HL-60 (cell line): ENCODE data around the gene C5AR2.
"Not testable (repeated sequence)": the region's sequence is repeated elsewhere in the genome, so short reads cannot be mapped to it uniquely, and the experiment has no call there.

Experiments used
- GABPA ChIP-seq: IDR thresholded peaks from 2 replicates; pipeline ENCODE4 v1.6.1; 2012; ENCODE audit warnings: low read depth
- TF ChIP-seq, protein P1 (sequence below): IDR thresholded peaks from one replicate; pipeline ENCODE4 v1.5.1; 2011; ENCODE audit warnings: low read length, control low read depth, inconsistent platforms; ENCODE audit not compliant: insufficient read depth

DNA sequence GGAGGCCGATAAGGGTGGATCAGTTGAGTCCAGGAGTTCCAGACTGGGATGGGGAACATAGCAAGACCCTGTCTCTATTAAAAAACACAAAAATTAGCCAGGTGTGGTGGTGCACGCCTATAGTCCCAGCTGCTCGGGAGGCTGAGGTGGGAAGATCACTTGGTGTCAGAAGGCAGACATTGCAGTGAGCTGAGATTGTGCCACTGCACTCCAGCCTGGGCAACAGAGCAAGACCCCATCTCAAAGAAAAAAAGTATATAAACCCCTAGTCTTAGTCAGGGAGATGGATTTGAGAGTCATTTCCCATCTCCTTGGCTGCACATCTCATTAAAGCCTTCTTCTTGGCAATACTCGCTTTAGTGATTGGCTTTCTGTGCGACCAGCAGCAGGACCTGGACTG lies 51.9 kb downstream of the C5AR2 start:
- TF ChIP-seq, protein P1, sequence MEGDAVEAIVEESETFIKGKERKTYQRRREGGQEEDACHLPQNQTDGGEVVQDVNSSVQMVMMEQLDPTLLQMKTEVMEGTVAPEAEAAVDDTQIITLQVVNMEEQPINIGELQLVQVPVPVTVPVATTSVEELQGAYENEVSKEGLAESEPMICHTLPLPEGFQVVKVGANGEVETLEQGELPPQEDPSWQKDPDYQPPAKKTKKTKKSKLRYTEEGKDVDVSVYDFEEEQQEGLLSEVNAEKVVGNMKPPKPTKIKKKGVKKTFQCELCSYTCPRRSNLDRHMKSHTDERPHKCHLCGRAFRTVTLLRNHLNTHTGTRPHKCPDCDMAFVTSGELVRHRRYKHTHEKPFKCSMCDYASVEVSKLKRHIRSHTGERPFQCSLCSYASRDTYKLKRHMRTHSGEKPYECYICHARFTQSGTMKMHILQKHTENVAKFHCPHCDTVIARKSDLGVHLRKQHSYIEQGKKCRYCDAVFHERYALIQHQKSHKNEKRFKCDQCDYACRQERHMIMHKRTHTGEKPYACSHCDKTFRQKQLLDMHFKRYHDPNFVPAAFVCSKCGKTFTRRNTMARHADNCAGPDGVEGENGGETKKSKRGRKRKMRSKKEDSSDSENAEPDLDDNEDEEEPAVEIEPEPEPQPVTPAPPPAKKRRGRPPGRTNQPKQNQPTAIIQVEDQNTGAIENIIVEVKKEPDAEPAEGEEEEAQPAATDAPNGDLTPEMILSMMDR = not testable (repeated sequence)
- TF ChIP-seq GABPA = not testable (repeated sequence)
